Mucosa of rectum (tissue), 2 donors: ENCODE measurements around the gene NPVF.

Experiments
- H3K27ac ChIP-seq, 2 donors: one replicate each; pipeline ENCODE4 v1.7.0; 2013; ENCODE audit warnings: inconsistent platforms in 2 of 2, low read depth in 2 of 2, low read length in 2 of 2
- H3K27me3 ChIP-seq, 2 donors: one replicate each; pipeline ENCODE4 v1.7.0; 2013; ENCODE audit warnings: low read length in 2 of 2; ENCODE audit not compliant: control insufficient read depth in 2 of 2, insufficient read depth in 2 of 2
- H3K36me3 ChIP-seq, 2 donors: one replicate each; pipeline ENCODE4 v1.7.0; 2013; ENCODE audit warnings: low read length in 2 of 2; ENCODE audit not compliant: control insufficient read depth in 2 of 2, insufficient read depth in 2 of 2
- H3K4me1 ChIP-seq, 2 donors: one replicate each; pipeline ENCODE4 v1.7.0; 2013; ENCODE audit warnings: low read length in 2 of 2, mild to moderate bottlenecking in 1 of 2; ENCODE audit not compliant: control insufficient read depth in 2 of 2, insufficient read depth in 2 of 2
- H3K4me3 ChIP-seq, 2 donors: one replicate each; pipeline ENCODE4 v1.7.0; 2013; ENCODE audit warnings: low read length in 2 of 2
- H3K9ac ChIP-seq, 2 donors: one replicate each; pipeline ENCODE4 v1.7.0; 2013; ENCODE audit warnings: low read length in 2 of 2, low read depth in 1 of 2, mild to moderate bottlenecking in 1 of 2
- H3K9me3 ChIP-seq, 2 donors: one replicate each; pipeline ENCODE4 v1.7.0; 2013; ENCODE audit warnings: low read length in 2 of 2; ENCODE audit not compliant: control insufficient read depth in 2 of 2
- donor health status: healthy.
- donor health status: Normal muscosa, but diverticular disease.

Gene NPVF

DNA sequence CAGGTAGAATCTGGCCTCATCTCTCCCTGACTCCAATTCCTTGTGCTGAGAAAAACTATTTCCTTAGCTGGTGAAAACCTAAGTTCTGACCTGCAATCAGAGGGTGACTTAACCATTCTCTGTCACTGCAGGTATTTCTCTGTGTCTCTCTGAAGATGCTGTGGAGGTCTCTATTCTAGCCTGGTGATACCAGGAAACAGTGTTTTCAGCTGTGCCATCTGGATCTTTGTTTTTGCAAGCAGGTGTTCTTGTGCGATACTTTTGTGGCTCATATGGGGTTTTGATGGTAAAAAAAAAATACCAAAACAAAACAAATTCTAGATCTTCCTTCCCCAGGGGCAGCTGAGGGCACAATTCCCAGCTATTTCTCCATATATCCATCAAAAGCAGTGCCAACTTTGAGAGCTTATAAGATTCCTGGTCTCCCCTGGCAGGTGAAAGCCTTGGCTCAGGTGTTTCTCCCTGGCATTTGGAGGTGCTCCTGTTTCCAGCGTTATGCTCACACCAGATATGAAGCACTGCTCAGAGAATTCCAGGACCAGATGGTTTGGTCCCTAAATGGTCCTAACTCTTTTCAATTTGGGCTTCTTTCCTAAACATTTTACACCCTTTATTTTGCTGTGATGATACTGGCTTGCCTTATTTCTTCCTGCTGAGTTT is 9.9 kb upstream of the NPVF start:
- Histone ChIP-seq H3K4me3 (no peak overlapping the region), H3K9ac (no peak overlapping the region), H3K36me3 (no peaks in the 10 kb centered on the region), H3K9me3 (no peaks in the 10 kb centered on the region), H3K27me3 (no peaks in the 10 kb centered on the region), H3K4me1 (peaks cover 0 to 4% of the 10 kb centered on the region in 2 donors), H3K27ac (no peak overlapping the region)

DNA sequence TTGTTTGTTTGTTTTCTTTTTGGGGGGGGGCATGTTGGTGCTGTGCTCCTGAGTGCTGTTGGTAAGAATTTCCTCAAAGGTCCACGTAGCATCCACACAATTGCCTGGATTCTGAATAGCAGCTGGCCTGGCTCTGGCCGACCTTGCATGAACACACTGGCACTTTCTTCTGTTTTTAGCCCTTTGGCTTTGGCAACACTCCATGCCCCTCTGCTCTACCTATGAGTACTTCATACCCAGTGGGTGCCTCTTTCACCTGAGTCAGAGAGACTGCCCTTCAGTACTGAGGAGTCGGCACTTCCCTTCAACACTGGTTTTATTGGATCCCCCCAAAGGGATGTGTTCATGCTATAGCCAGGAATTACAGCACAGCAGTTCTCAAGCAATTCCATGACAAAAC is 7.2 kb upstream of the NPVF start:
- Histone ChIP-seq H3K36me3 (no peaks in the 10 kb centered on the region), H3K27me3 (no peaks in the 10 kb centered on the region), H3K4me1 (peaks cover 0 to 1% of the 10 kb centered on the region in 2 donors), H3K27ac (no peak overlapping the region), H3K4me3 (no peak overlapping the region), H3K9me3 (no peaks in the 10 kb centered on the region), H3K9ac (no peak overlapping the region)

DNA sequence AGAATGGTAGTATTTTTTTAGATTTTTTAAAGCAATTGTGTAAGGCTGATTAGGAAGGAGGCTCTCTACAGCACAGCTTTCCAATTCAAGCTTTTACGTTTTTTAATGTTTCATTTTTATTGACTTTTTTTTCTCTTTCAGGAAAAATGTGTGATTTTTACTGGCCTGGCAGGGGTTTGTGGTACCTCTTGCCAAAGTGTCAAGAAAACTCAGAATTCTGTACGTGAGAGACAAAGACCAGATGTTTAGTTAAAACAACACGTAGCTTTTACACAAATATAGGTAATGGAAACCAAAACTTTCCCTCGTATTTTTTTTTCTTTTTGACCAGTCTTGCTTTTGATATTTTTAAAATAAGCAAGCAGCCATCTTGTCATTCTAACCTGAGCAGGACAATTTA is 6.0 kb upstream of the NPVF start:
- no peaks in the 10 kb centered on the region for H3K36me3 ChIP-seq
- no peaks in the 10 kb centered on the region for H3K9me3 ChIP-seq
- H3K4me1 ChIP-seq: no peaks in the 10 kb centered on the region
- no peaks in the 10 kb centered on the region for H3K27me3 ChIP-seq
- no peak overlapping the region for H3K9ac ChIP-seq
- H3K27ac ChIP-seq: no peak overlapping the region
- no peak overlapping the region for H3K4me3 ChIP-seq

DNA sequence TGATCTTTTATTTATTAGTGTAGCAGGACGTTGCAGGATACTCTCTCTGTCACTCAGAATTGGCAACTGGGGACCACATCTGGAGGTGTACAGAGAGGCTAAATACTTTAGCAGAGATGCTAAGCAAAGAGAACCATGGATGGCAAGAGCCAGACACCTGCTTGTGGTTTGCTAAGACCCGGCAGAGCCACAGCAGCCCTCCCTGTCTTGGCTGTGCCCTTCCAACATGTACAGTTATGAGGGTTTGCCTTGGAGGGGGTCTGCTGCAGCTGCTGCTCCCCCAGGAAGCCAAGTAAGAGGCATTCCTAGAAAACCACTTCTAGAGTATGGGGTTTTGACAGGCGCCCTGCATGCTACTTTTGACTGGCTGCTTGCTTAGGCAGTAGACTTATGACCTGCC is 5.1 kb downstream of the NPVF start:
- Histone ChIP-seq H3K9ac (no peak overlapping the region), H3K4me3 (no peak overlapping the region), H3K9me3 (no peaks in the 10 kb centered on the region), H3K27ac (no peak overlapping the region), H3K27me3 (no peaks in the 10 kb centered on the region), H3K36me3 (no peaks in the 10 kb centered on the region), H3K4me1 (peaks cover 6 to 11% of the 10 kb centered on the region in 2 donors)

DNA sequence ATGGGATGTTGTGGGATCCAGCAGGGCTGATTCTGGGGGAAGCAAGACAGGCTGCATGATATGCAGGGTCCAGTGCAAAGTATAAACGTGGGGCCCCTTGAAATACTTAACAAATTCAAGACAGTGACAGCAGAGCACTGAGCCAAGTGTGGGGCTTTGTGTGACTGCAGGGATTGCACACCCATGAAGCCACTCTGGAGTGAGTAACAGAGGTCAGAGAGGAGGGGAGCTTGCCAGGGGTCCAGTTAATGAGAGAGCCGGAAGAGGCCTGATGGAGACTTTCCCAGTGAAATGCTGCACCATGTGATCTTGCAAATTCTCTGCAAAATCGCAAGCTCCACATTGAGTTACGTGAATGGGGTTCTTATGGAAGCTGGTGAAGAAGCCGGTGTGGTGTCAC is 5.6 kb downstream of the NPVF start:
- H3K9ac ChIP-seq: no peak overlapping the region
- no peak overlapping the region for H3K27ac ChIP-seq
- no peaks in the 10 kb centered on the region for H3K9me3 ChIP-seq
- no peak overlapping the region for H3K4me3 ChIP-seq
- no peaks in the 10 kb centered on the region for H3K36me3 ChIP-seq
- H3K27me3 ChIP-seq: no peaks in the 10 kb centered on the region
- peaks cover 6 to 11% of the 10 kb centered on the region in 2 donors for H3K4me1 ChIP-seq

DNA sequence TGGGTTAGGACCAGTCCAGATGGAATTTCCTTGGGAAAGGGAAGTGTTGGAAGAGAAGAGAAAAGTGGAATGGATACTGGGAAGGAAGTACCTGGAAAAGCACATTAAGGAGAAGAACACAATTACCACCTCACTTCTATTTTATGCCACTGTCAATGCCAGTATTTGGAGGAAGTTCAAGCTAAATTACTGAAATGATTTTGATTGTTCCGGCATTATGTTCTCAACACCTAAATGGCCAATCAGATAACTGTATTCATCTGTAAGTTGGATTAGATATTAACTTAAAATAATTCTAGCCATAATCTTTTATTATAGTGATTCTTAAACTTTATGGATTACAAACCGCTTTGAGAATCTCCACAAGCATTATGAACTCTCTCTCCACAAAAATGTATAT is 7.3 kb downstream of the NPVF start:
- H3K9me3 ChIP-seq: no peaks in the 10 kb centered on the region
- no peak overlapping the region for H3K9ac ChIP-seq
- no peaks in the 10 kb centered on the region for H3K36me3 ChIP-seq
- peak overlapping the region in 1 of 2 donors; percentile 46 for H3K4me3 ChIP-seq
- peaks cover 7 to 11% of the 10 kb centered on the region in 2 donors for H3K4me1 ChIP-seq
- H3K27ac ChIP-seq: peak overlapping the region; percentile 54 to 82
- no peaks in the 10 kb centered on the region for H3K27me3 ChIP-seq

DNA sequence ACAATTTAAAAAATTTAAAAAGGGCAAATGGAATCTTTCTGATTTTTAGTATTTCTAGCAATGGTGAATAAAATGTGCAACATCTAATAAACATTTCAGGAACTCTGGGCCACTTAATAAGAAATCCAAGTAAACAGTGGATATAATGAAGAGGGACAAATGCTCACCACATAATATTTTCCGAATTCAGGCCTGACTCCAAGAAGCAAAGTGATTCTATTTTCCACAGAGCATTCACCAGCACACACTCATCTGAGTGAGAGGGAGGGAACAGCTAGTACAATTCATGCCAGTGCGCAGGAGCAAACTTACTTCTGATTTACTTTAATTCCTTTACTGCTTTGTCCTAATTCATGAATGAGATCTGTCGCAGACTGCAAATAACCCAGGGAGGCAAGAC is 10.1 kb downstream of the NPVF start:
- Histone ChIP-seq H3K27ac (no peak overlapping the region), H3K9me3 (no peaks in the 10 kb centered on the region), H3K27me3 (no peaks in the 10 kb centered on the region), H3K36me3 (no peaks in the 10 kb centered on the region), H3K4me1 (peaks cover 10 to 11% of the 10 kb centered on the region in 2 donors), H3K9ac (no peak overlapping the region), H3K4me3 (no peak overlapping the region)

DNA sequence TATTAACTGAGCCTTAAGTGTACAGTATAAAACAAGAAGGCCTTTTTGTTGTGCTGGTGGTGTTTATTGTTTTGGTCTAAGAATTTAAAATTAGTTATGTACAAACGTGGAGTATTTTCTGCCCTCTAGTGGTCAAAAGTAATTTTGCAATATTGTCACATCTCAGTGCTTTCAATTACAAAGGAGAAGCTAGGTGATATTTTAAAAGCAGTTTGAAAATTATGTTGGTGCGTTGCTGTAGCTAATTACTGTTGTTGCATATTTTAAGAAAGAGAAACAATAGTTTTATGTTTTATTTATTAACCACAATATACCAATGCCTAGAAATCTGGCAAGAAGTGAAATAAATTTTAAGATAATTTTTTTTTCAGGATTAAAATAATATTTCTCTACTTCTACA is 11.4 kb downstream of the NPVF start:
- H3K4me3 ChIP-seq: no peak overlapping the region
- H3K27ac ChIP-seq: no peak overlapping the region
- H3K27me3 ChIP-seq: no peaks in the 10 kb centered on the region
- no peaks in the 10 kb centered on the region for H3K9me3 ChIP-seq
- no peak overlapping the region for H3K9ac ChIP-seq
- H3K4me1 ChIP-seq: peaks cover 5 to 10% of the 10 kb centered on the region in 2 donors
- H3K36me3 ChIP-seq: no peaks in the 10 kb centered on the region

DNA sequence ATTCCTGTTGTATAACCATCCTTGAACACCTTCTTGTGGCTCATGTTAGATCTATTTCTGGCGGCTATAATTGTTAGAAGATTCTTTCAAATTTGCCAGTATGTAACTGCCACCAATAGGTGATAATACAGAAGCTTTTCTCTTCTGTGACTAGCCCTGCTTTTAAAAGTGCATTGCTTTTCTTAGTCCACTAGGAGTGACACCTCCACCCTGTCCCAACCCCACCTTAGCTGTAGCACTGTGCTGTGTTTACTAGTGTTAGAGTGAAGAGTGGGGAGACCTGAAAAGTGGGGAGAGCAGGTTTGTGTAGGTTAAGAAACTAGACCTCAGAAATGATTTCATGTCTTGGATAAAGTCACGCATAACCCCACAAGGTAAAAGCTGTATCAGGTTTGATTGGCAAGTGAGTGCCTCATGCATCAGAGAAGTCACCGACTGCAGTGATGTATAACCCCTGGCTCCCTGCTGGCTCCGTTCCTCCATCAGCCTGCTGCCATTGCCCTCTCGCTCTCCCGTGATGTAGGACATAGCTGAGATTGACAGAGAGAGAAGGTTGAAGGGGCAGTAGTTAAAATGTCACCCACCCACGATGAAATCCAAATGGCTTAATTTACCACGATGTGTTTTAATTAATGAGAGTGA is 12.5 kb downstream of the NPVF start:
- H3K27me3 ChIP-seq: no peaks in the 10 kb centered on the region
- H3K36me3 ChIP-seq: no peaks in the 10 kb centered on the region
- no peak overlapping the region for H3K9ac ChIP-seq
- no peak overlapping the region for H3K27ac ChIP-seq
- peaks cover 0 to 6% of the 10 kb centered on the region in 2 donors for H3K4me1 ChIP-seq
- no peaks in the 10 kb centered on the region for H3K9me3 ChIP-seq
- H3K4me3 ChIP-seq: no peak overlapping the region

DNA sequence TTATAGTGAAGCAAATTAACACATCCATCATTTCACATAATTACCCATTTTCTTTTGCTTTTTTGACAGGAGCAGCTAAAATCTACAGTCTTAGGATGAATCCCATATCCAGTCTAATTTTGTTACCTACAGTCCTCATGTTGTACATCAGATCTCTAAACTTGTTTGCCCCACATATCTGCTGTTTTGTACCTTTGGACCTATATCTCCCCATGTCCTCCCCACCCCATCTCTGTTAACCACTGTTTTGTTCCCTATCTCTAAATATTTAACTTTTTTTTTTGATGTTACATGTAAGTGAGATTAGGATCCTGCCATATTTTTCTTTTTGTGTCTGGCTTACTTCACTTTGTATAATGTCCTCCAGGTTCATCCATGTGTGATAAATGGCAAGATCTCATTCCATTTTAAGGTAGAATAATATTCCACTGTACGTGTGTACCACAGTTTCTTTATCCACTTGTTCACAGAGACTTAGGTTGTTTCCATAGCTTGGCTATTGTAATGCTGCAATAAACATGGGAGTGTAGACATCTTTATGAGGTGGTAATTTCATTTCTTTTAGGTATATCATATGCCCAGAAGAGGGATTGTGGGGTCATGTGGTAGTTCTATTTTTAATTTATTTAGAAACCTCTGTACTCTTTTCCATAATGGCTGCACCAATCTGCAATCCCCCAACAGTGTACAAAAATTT is 19.6 kb downstream of the NPVF start:
- Histone ChIP-seq H3K4me3 (peak overlapping the region in 1 of 2 donors; percentile 23), H3K4me1 (peaks cover 0 to 10% of the 10 kb centered on the region in 2 donors), H3K9me3 (no peaks in the 10 kb centered on the region), H3K9ac (no peak overlapping the region), H3K27me3 (no peaks in the 10 kb centered on the region), H3K27ac (peak overlapping the region; percentile 27 to 35), H3K36me3 (no peaks in the 10 kb centered on the region)
